AG04450 (cell line): ENCODE results near the gene TNXB. TPM values are rescaled to one million over a fixed set of nuclear protein-coding genes. Genes with fewer than 3 reads are reported as not detected.

Experiments used
- CTCF ChIA-PET: fragments of 300-600, 350-600 bp; formaldehyde crosslinking; extraction: SDS; loops from one replicate; lab custom pipeline; 2022; ENCODE audit warnings: antibody characterized with exemption, inconsistent platforms; lab: Charles Lee
- POLR2A ChIA-PET: fragments of 350-600 bp; formaldehyde crosslinking; extraction: SDS; loops from one replicate; lab custom pipeline; 2021; ENCODE audit warnings: antibody characterized with exemption, inconsistent platforms; lab: Yijun Ruan, JAX
- DNase-seq: peaks from one replicate; pipeline ENCODE4 v3.0.0-alpha.2; 2011; ENCODE audit warnings: low read depth, low spot score
- H3K27ac ChIP-seq: one replicate; pipeline ENCODE4 v1.5.1; 2012; ENCODE audit warnings: low read depth, low read length, control low read depth
- H3K27me3 ChIP-seq: one replicate; pipeline ENCODE4 v1.6.0; 2012; ENCODE audit warnings: low read length; ENCODE audit not compliant: control insufficient read depth, insufficient read depth
- H3K4me3 ChIP-seq: 2 replicates; pipeline ENCODE4 v1.5.1; 2011; ENCODE audit warnings: mild to moderate bottlenecking, low read depth, low read length, control low read depth
- H3K9me3 ChIP-seq: 2 replicates; pipeline ENCODE4 v1.5.1; 2012; ENCODE audit warnings: low read length; ENCODE audit not compliant: control insufficient read depth, insufficient read depth
- CTCF ChIP-seq: IDR thresholded peaks from 2 replicates; pipeline ENCODE4 v1.5.1; 2011; ENCODE audit warnings: low read depth, low read length, control low read depth, inconsistent platforms
- polyA plus RNA-seq: library from polyadenylated mRNA; depleted of rRNA; stranded (reverse); fragments of >200 nt; gene quantifications from 2 replicates; pipeline ENCODE4 v1.2.3, GENCODE V29; 2011

The TNXB gene
- polyA plus RNA-seq, 1 experiment, result 0.35 TPM

GRCh38 chr6:32129297-32130088 is 20.4 kb upstream of the TNXB start:
- no peaks in the 10 kb centered on the region for H3K27me3 ChIP-seq
- no peak overlapping the region for H3K27ac ChIP-seq
- no peak for TF ChIP-seq CTCF
- POLR2A ChIA-PET, result interaction anchor here (0.6 to 2.8 kb wide), 8 partner anchors 10 to 709 kb away, joined by 3 to 13 read pairs (median 4); partner anchors contain the start of genes PBX2 and TAP2
- CTCF ChIA-PET, result interaction anchor here (0.6 to 4.6 kb wide), 4 partner anchors 11 to 66 kb away, joined by 3 to 44 read pairs (median 11); no protein-coding TSS in a partner anchor
- H3K4me3 ChIP-seq, result peak overlapping the region; percentile 77
- no peak for DNase-seq
- H3K9me3 ChIP-seq, result peaks cover 3% of the 10 kb centered on the region; the same call in 1 of the 2 replicates

GRCh38 chr6:32128751-32129296 is 19.7 kb upstream of the TNXB start:
- TF ChIP-seq CTCF, result no peak
- H3K4me3 ChIP-seq, result peak overlapping the region; percentile 77; the same call in 1 of the 2 replicates
- H3K9me3 ChIP-seq, result peaks cover 3% of the 10 kb centered on the region; the same call in 1 of the 2 replicates
- H3K27ac ChIP-seq, result peak overlapping the region; percentile 39
- ChIA-PET CTCF (interaction anchor here (0.6 to 4.6 kb wide), 4 partner anchors 10 to 67 kb away, joined by 3 to 44 read pairs (median 11); no protein-coding TSS in a partner anchor), POLR2A (interaction anchor here (0.6 to 2.8 kb wide), 5 partner anchors 7 to 843 kb away, joined by 3 to 13 read pairs (median 5); no protein-coding TSS in a partner anchor)
- DNase-seq, result no peak
- H3K27me3 ChIP-seq, result no peaks in the 10 kb centered on the region

GRCh38 chr6:32127717-32128592 is 18.8 kb upstream of the TNXB start, which contains the start of gene ATF6B:
TSS of gene ATF6B (minus strand) at chr6:32128246. CDS start at chr6:32128207, 39 bp downstream.
- DNase-seq, result peak; percentile 99
- Histone ChIP-seq H3K4me3 (peak within 1 kb of the TSS; percentile 98), H3K9me3 (peaks cover 3% of the 10 kb centered on the region; the same call in 1 of the 2 replicates), H3K27me3 (no peaks in the 10 kb centered on the region), H3K27ac (peak within 1 kb of the TSS; percentile 92)
- POLR2A ChIA-PET, result interaction anchor here (0.6 to 2.8 kb wide), 10 partner anchors 8 to 844 kb away, joined by 3 to 13 read pairs (median 4); partner anchors contain the start of gene AGPAT1
- TF ChIP-seq CTCF, result no peak
- CTCF ChIA-PET, result interaction anchor here (0.6 to 4.6 kb wide), 8 partner anchors 9 to 1257 kb away, joined by 3 to 44 read pairs (median 4); no protein-coding TSS in a partner anchor

- TF ChIP-seq CTCF, result no peak
- no peaks in the 10 kb centered on the region for H3K27me3 ChIP-seq
- POLR2A ChIA-PET, result interaction anchor here (0.6 to 2.8 kb wide), 6 partner anchors 8 to 69 kb away, joined by 3 to 13 read pairs (median 4); partner anchors contain the start of gene AGPAT1
- H3K27ac ChIP-seq, result peak overlapping the region; percentile 92
- DNase-seq, result no peak
- CTCF ChIA-PET, result interaction anchor here (0.6 to 4.6 kb wide), 5 partner anchors 9 to 80 kb away, joined by 3 to 44 read pairs (median 10); no protein-coding TSS in a partner anchor
- H3K9me3 ChIP-seq, result peaks cover 3% of the 10 kb centered on the region; the same call in 1 of the 2 replicates
- peak overlapping the region; percentile 98 for H3K4me3 ChIP-seq
These were observed 18.2 kb upstream of the TNXB start for GRCh38 chr6:32127409-32127716.
